Fibroblast of skin of back (primary cell): ENCODE measurements around the gene MYO1G.
A peak's percentile ranks its signal among the peaks of the same experiment; 100 is the strongest.

Experiments used
- DNase-seq: peaks from one replicate; pipeline ENCODE4 v3.0.0-alpha.2; 2013

The MYO1G gene

DNA sequence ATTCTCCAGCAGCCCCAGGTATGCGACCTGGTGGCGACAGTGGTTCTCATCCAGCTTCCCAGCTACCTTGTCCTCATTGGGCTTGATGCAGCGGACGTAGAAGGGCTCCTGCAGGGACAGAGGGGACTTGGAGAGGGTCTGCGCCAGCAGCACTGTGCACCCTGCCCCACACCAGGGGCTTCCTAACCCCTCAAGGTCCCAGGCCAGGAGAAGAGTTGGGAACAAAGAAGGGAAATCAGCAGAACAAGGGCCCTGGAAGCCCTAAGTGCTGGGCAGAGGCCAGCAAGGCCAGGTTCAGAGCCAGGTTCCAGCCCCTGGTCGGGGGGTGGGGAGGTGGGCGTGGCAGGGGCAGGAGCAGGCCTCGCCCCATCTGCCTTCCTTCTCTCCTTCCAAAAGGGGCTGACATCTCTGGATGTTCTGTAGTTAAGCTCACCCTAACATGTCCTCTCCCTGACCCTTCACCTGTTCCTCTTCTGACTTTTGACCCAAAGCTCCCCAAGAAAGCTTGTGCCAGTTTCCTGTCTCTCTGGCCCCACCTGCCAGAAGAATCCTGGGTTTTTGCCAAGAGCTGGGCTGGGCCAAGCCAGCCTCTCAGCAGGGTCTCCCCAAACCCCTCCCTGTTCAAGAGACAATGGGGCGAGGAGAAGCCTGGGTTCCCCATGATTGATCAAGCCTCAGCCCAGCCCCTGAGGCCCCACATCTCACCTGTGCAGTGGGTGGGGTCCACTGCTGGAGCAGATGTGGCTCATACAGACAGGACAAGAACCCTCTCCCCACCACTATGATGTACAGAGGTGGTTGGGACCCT, 11.9 kb downstream of the MYO1G start:
- no peak for DNase-seq

GRCh38 chr7:44965937-44966730, 12.7 kb downstream of the MYO1G start:
- no peak for DNase-seq

DNA sequence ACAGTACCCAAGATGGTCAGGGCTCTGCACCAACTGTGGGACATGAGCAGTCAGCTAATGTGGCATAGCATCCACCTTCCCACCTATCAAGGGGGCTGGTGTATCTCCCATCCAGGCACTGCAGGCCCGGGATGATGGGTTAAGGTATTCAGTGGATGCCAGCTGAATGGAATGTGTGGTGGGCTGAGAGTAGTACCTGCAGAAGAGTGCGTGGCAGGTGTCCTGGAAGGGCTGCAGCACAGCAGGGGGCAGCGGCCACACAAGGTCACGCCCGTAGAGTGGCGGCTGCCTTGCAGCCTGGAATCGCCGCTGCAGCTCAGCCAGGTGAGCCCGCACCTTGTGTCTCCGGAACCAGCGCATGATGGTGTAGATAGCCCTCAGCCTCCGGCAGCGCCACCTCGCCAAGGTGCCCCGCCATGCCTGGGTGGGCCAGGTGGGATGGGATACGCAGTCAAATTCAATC, 13.3 kb downstream of the MYO1G start:
- DNase-seq: no peak

DNA sequence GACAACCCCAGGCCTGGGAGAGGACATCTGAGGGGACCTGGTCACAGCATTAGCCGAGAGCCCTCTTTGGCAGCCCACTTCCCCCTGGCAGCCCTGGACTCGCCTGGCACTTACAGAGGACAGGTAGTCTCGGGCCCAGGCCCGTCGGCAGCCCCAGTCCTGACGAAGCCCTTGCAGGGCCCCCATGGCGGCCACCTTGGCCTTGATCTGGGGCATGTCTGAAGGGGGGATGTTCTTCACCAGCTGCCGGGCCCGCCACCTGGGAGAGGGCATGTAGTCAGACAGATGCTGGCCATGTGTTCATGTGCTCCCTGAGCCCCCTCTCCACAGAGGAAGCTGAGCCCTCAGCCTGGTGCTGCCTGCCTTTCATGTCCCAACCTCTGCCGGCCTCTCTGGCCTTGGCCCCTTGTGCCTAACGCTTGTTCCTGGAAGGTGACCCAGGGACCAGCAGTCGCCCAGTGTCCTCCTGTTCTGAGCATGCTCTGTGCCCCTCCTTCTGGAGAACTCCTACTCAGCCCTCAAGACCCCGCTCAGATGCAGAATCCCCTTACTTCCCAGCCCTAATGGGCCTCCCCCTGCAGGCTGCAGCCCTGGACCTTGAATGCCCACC, 13.9 kb downstream of the MYO1G start:
- no peak for DNase-seq

DNA sequence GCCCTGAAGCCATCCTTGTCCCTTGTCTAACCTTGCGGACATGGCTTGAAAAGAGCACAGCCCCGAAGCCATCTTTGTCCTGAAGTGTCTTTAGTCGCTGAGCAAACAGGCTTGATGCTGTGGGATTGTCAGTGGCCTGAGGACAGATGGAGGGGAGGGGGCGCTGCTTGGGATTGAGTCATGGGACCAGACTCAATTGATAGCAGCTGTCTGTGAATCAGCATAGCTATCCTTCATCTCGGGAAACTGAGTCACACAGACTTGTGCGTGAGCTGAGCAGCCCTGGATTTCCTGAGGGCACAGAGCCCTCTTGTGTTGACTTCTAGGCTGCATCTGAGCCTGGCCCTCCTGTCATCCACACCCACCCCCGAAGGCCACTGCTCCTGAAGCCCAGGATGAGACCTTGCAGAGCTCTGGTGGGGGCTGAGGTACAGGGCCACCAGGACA, 14.4 kb downstream of the MYO1G start:
- DNase-seq: peak; percentile 19

DNA sequence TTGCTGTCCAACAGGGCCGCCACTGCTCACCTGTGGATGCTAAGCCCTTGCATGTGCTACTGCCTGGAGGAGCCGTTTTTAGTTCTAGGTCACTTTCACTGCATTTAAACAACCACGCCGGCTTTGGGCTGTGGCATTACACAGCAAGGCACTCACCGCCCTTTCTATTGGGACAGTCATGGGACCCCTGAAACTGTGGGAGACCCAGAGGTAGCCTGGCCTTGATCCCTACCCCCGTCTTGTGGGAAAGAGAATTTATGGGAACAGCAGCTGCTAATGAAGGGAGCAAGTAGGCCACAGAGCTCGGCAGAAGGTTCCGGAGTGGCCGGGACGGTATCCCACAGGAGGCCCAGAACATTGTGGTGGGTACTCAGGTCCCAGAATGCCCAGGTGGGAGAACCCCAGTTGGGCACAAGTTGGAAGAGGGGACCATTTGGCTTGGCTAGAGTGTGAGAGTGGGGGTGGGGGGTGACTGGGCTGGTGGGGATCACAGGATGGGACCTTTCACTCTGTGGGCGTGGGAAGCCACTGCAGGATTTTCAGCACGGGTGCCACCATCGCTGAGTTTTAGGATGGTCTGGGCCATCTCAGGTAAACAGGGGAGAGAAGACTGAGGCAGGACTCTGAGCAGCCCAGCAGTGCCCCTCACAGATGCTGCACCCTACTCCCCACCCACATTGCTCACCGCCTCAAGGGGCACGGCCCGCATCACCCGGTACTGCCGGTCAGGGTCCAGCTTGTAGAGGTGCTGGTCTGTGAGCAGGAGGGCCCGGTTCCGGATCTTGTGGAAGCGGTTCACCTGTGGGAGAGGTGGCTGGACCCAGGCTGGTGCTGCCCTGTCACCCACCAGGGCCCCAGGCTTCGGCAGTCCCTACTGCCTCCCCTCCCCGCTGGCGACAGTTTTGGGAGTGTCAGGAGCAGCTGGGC, 15.2 kb downstream of the MYO1G start:
- no peak for DNase-seq

- DNase-seq: peak; percentile 20
Observed at GRCh38 chr7:44962483-44963251, 16.1 kb downstream of the MYO1G start.

GRCh38 chr7:44961844-44962482, 16.9 kb downstream of the MYO1G start:
- DNase-seq: no peak

DNA sequence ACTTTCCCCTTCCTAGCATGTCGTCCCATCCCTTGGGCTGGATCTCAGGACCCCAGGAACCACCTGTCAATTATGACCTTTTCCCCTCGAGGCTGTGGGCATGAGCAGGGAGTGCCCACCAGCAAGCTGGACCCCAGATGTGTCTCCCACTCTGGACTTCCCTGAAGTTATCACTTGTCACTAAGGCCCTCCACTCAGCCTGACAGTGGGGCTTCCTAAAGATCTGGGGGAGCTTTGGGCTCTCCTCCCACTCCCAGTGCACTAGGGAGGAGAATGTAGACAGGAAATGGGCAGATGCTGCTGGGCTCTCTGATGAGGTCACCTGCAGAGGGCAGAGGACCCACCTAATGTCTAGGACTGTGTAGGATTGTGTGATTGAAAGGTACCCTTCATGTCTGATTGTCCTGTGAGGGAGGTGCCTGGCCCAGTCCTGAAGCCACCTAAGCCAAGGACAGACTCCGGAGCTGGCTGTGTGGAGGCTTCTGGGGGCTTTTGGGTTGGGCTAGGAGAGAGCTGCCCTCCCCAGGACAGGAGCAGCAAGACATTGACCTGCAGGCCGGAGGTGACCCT, 18.7 kb downstream of the MYO1G start:
- DNase-seq: no peak

GRCh38 chr7:44959433-44959951, 19.3 kb downstream of the MYO1G start:
- DNase-seq: peak; percentile 6

DNA sequence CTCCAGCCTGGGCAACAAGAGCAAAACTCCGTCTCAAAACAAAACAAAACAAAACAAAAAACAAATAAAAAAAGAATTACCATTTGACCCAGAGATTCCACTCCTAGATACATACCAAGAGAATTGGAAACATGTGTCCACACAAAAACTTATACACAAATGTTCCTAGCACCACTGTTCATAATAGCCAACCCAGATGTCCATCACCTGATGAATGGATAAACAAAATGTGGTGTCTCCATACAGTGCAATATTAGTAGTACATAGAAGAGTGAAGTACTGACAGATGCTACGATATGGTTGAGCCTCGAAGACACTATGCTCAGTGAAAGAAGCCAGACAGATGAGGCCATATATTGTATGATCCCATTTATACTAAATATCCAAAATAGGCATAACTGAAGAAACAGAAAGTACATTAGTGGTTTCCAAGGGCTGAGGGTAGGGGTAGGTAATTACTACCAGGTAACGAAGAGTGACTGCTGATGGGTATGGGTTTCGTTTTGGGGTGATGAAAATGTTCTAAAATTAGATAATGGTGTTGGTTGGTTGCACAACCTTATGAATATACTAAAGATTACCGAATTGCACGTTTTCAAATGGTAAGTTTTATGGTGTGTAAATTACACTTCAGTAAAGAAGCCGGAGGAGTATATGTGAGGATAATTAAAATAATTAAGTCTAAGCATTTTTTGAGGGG, 20.0 kb downstream of the MYO1G start:
- DNase-seq: no peak

DNA sequence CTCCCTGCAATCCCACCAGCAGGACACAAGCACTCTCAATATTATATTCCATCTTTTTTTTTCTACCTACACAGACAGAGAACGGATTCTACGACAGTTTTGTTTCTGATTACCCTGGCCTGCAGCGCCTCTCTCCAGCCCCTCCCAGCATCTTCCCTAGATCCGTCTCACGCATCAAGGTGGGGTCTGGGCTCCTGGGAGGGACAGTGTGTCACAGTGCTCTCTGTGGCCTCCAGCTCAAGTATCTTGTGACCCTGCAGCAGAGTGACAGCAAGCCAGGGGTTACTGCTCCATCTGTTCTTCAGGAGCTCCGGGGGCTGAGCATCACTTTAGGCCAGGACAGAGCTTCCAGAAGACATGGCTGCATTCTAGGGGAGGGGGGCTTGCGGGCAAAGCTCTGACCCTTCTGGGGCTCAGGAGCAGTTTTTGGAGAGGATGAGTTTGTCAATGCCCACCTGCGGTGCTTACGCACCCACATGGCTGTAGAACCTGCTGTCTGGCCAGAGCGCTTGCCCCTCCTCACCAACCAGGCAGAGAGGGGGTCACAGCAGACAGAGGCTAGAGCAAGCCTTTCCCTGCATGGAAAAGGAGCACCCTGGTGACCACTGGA, 22.6 kb downstream of the MYO1G start:
- no peak for DNase-seq

DNA sequence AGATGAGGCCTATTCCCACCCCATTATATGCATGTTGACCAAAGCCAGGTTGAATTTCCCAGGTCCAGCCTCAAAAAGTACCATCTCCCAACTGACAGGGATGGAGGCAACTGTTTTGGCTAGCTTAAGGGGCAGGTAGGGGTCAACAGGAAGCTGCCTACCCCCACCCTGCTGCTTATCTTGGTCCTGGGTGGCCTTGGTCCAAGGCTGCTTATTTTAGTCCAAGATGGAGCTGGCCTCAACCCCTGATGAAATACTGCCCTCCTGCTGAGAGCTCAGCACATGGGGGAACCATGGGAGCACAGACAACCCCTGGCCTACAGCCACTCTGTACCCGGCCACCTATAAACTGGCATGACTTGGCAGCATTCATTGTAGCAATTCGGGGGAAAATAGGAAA, 23.1 kb downstream of the MYO1G start:
- no peak for DNase-seq

GRCh38 chr7:44953156-44953555, 25.7 kb downstream of the MYO1G start:
- DNase-seq: no peak

DNA sequence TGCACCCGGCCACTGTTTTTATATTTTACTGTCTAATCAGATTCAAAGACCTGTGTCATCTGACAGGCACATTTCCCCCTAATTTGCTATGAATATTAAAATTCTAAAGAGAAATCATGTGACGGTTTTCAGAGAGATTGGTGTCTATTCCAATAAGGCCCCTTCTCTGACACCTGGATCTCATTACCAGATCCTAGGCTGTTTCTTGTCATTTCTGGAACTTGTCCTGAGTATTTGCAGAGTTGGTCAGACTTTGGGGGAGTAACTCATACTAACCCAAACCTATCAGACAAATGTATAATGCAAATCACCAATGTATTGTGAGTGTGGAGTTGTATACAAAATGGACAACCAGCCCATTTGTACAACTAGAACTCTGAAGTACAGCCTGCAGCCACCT, 29.5 kb downstream of the MYO1G start:
- DNase-seq: no peak

GRCh38 chr7:44945479-44945878, 33.3 kb downstream of the MYO1G start:
- no peak for DNase-seq

DNA sequence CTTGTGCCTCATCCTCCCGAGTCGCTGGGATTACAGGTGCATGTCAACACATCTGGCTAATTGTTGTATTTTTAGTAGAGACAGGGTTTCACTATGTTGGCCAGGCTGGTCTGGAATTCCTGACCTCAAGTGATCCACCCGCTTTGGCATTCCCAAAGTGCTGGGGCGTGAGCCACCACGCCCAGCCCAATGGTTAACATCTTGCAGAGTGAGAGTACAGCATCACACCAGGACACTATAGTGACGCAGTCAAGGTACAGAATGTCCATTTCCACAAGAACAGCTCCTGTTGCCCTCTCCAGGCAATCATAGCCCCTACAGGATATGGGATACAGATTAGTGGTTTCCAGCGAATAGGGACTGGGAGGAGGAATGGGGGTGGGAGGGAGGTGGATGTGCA, 34.0 kb downstream of the MYO1G start:
- no peak for DNase-seq

DNA sequence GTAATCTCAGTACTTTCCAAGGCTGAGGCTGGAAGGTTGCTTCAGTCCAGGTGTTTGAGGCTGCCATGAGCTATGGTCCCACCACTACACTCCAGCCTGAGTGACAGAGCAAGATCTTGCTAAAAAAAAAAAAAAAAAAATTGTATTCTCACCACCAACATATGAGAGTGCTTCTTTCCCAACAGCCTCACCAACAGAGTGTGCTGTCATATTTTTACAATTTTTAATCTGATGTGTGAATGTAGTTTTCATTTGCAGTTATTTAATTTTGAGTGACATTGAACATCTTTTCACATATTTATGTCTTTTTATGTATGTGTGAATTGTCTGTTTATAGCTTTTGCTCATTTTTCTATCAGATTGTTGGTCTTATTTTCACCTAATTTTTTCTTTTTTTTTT, 35.2 kb downstream of the MYO1G start:
- no peak for DNase-seq

DNA sequence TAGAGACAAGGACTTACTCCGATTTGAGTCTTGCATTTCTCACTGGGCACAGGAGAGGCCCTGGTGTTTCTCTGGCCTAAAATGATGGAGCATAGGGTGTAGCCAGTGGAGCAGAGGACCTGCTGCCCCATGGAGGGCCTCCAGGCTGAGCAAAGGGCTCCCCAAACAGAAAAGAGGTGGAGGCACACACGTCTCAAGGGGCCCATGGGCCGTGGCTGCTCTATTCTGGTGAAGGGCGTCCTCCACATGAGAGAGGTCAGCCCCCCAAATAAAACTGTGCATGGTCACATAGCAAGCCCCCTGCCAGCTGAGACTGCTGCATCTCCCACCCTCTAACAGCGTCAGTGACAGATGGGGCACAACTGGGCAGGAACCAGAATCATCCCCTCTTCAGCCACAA, 41.4 kb downstream of the MYO1G start:
- no peak for DNase-seq
